Urothelium cell line (cell line): ENCODE data around the gene CCM2.
A peak's percentile ranks its signal among the peaks of the same experiment; 100 is the strongest.

Source experiments
- DNase-seq: peaks from one replicate; pipeline ENCODE4 v3.0.0; 2011; ENCODE audit warnings: low spot score, mixed read lengths
- FAIRE-seq: peaks from 2 replicates; lab custom pipeline; 2011; peaks lifted over from hg19 to GRCh38; lab: Jason Lieb, UNC

The CCM2 gene

DNA sequence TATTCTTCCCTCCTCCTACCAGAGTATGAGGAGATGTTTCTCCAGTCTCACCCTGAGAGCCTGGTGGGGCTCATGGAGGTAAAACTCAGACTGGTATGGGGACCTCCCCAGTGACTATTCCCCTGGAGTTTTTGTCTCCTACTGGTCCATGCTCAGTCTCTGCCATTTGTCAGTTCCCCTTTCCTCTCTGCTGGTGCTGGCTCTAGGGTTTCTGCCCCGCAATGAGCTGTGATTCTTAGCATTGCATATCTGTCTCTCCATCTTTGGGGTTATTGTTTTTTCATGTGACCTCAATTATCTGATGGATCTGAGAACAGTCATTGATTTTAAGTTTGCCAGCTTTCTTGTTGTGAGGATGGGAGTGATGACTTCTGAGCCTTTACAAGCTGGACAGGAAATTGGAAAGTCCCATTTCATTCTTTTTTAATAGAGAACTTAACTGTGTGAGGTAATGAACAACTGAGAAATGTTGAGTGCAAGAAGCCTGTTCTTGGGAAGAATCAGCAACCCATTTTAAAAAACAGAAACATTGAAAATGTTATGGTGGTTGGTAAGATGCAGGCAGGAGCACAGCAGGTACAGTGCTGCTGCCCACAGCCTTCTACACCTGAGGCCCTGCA is 61.9 kb downstream of the CCM2 start:
- FAIRE-seq (no peak), DNase-seq (no peak)

GRCh38 chr7:45064047-45064725 is 64.2 kb downstream of the CCM2 start:
- peak; percentile 62 for FAIRE-seq
- DNase-seq, result no peak

GRCh38 chr7:45065031-45065995 is 65.3 kb downstream of the CCM2 start:
- no peak for FAIRE-seq
- DNase-seq, result no peak

DNA sequence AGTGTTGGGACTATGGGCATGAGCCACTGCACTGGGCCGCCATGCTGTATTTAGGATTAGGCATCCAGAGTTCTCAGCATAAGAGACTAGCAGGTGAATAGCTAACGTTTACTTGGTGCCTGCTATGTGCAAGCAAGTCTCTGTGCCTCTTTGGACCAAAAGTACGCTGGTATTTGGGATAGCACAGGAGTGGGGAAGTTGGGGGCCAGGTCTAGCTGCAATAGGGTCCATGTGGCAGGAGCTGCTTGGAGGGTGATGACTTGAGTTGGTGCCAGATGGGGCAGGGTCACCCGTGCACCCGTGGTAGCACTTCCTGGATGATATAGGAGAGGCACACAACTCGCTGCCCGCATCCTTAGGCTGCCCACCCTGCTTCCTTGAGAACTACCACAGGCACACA is 66.4 kb downstream of the CCM2 start:
- DNase-seq (no peak), FAIRE-seq (no peak)

DNA sequence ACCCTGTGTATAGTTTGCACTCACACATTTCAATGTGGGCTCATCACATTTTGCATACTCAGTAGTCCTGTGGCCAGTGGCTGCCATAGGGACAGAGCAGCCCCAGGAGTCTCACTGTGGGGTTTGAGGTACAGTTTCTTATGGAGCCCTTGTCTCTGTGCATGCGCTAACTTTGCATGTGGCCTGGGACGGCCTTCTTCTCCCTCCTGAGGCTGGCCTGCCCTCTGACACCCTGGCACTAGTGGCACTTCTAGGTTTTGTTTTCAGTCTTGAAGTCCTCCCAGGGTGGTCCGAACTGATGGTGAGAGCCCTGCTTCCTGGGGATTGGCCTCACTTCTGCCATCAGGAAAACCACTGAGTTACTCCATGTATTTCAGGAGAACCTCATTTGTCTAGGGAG is 67.6 kb downstream of the CCM2 start:
- DNase-seq, result no peak
- FAIRE-seq, result no peak

GRCh38 chr7:45068236-45069023 is 68.4 kb downstream of the CCM2 start:
- DNase-seq (no peak), FAIRE-seq (no peak)

DNA sequence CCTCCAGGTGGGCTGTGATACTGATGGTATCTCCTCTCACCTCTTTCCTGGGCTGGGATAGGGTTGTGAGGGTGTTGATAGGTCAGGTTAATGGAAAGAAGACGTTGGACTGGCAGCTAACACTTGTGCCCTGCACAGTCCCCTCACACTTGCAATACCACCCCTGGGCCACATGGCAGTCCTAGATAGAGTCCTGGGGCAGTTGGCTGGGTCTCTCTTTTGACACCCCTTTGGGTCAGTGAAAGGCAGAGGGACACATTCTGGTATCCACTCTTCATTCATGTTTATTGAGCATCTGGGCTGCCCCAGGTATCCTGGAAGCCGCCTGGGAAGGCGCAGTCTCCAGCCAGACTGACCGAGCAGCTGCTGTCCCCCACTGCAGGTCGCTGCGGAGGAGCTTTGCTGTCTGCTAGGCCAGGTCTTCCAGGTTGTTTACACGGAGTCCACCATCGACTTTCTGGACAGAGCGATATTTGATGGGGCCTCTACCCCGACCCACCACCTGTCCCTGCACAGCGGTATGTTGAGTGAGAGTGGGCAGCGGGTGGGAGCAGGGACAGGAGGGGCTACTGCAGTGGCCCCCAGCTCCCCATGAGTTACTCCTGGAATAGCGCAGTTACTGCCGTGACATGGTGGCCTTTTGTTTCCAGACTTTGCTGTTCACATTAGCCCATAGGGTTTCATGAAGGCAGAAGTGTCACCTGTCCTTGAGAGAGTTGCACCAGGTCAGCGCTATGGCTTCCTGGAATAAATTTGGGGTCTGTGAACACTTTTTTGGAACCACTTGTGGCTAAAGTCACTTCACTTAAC is 69.6 kb downstream of the CCM2 start:
- no peak for DNase-seq
- no peak for FAIRE-seq

GRCh38 chr7:45070254-45070642 is 70.2 kb downstream of the CCM2 start:
- DNase-seq, result no peak
- FAIRE-seq, result no peak

DNA sequence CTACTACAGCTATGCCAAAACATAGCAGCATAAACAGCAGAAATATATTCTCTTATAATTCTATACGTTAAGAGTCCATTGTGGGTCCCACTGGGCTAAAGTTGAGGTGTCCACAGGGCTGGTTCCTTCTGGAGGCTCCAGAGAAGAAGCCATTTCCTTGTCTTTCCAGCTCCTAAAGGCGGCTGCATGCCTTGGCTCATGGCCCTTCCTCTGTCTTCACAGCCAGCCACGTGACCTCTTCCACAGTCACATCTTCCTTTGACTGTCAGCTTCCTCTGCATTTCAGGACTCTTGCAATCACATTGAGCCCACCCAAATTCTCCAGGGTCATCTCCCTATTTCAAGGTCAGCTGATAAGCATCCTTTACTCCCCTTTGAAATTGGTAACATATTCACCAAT is 71.5 kb downstream of the CCM2 start:
- FAIRE-seq (peak; percentile 30), DNase-seq (no peak)

GRCh38 chr7:45072131-45073030 is 72.4 kb downstream of the CCM2 start:
- FAIRE-seq, result no peak
- DNase-seq, result no peak

DNA sequence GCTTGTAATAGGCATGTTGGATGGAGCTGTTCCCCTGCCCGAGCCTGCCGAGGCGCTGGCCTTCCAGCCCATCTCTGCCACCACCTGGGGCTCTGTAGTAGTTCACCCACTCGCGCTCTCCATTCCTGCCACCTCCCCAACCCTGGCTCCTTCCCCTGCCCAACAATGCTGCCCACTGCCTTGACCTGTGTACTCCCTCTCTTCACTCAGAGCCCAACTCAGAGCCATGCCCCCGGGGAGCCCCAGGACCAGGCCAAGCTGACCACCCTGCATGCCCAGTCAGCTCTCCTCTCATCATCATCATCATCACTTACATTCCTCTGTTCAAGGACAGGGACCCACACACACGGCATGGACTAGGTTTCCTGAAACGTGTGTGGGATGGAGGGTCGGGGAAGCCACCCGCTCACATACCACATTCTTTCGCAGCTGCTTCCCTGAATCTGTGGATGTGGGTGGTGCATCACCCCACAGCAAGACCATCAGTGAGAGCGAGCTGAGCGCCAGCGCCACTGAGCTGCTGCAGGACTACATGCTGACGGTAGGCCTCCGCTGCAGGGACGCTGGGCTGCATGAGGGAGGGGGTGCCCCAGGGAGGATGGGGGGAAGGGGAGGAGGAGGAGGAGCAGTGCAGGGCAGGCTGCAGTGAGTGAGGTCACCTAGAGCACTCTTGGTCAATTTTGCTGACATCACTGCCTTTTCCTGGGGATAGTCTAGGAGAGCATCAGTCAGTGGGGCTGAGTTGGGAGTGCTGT is 73.2 kb downstream of the CCM2 start:
- FAIRE-seq (no peak), DNase-seq (no peak)

- FAIRE-seq, result peak; percentile 58
- DNase-seq, result no peak
These were observed 74.0 kb downstream of the CCM2 start for GRCh38 chr7:45073786-45074527.

DNA sequence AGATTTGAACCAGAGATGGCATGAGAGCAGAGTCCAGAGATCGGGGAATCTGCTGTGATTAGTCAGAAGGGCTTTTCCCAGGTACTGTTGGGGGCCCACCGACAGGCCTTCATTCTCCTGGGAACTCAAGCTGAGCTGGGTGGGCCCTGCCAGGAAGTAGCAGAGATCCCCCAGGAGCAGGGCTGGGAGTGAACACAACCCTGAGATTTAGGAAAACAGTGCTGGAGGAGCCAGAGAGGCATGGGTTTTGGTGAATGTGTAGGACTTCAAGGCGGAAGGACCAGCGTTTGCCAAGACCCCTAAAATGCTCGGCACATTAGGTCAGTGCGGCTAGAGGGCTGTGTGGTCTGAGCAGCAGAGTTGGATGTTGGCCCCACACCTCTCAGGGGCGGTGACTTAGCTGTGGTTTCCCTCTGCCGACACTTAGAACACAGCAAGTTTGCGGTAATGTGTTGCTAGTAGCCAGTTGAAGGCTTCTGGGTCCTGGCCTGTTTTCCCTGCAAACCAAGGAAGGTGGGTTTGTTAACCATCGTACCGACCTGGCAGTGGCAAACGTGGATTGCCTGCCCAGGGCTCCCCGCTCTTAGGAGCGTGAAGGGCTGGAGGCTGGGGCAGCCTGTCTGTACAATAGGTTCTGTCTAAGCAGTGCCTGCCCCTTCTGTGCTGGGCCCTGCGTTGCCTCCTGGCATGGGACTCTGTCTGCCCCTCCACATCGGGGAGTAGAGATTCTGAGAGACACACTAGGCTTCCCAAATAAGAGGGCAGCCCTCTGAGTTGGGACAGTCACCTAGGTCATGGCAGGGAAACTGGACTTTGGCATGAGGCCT is 74.7 kb downstream of the CCM2 start:
- FAIRE-seq (no peak), DNase-seq (no peak)

DNA sequence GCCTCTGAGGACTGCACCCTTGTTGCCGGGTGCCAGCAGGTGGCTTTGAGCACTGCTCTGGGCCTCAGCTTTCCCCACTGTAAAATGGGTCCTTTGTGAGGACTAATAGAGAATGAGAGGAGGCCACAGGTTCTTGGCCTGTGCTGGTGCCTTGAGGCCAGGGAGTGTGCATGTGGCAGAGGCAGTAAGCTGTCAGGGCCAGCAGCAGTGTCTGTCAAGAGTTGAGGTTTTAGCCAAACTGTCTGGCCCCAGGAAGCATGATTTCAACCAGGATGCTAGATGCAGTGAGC is 75.3 kb downstream of the CCM2 start:
- DNase-seq, result no peak
- no peak for FAIRE-seq

DNA sequence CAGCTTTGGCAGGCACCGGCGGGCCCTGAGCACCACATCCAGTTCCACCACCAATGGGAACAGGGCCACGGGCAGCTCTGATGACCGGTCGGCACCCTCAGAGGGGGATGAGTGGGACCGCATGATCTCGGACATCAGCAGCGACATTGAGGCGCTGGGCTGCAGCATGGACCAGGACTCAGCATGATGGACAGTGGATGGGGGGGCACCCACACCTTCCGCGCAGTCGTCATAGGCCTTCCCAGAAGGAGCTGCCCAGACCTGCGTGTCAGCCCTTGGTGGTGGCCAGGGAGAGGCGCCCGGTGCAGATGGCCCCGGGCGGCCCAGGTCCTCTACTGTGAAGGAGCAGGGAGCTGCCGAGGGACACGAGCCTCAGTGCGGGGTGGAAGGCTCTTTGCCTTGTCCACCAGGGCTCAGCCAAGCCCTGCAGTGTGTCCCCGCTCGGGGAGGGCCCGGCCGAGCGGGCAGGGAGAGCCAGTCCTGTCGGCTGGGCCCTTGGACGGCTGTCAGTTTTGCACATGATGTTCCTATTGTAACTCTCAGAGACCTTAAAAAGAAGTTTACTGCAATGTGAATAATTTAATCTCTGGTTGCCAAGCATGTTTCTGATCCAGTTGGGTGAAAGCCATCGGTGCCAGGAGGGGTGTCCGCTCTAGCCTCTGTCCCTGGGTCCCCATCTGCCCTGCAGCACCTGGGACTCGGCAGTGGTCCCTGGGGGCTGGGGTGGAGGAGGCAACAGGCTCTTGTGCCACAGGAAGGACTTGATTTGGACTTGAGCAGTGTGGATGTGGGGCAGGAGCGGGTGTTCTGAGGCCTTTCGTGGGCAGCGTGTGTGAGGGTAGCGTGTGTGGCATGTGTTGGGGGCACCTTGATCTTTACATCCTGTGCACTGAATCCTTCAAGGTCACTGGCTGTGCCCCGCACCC is 76.1 kb downstream of the CCM2 start:
- DNase-seq (no peak), FAIRE-seq (peak; percentile 5)

DNA sequence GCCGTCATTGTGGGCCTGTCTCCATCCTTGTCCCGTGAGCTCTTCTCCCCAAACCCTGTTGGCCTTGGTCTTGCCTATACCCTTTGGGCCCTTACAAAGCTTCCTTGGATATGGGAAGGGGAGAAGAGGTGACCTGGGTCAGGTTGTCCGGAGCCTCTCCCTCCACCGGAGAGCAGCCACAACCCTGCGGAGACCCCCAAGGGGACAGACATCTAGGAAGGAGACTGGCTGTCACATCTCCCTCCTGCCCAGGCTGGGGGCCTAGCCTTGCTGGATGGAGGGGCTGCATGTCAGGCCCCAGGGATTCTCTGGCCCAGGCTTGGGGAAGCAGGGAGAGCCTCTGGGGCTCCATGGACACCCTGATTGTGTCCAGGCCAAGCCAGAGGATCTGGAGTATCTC is 76.9 kb downstream of the CCM2 start:
- DNase-seq, result no peak
- FAIRE-seq, result no peak
